ENCODE measurements around the gene SMCO2.

- TF ChIP-seq CTCF (IDR thresholded peaks at IDR 0.05) (no peak), POLR2AphosphoS5 (IDR thresholded peaks at IDR 0.05; ENCODE audit: low read depth, low read length) (no peak), SIN3A (IDR thresholded peaks at IDR 0.05; ENCODE audit: borderline replicate concordance, insufficient read depth, low read depth, low read length) (no peak), TCF7L2 (IDR thresholded peaks at IDR 0.05; ENCODE audit: low read depth, low read length) (no peak), REST (IDR thresholded peaks at IDR 0.05; ENCODE audit: insufficient read depth in 1 of 2, low read depth in 2 of 2, low read length in 1 of 2) (no peak)
Observed at GRCh38 chr12:27497446-27497845, 50.9 kb downstream of the SMCO2 start.

Measured in Panc1 (cell line).